GM18861 (cell line): ENCODE results near the gene STX8.

ENCODE experiments used
- ATAC-seq: cut with Tn5 transposase; IDR thresholded peaks from one replicate; pipeline ENCODE4 v1.9.1; 2021; ENCODE audit not compliant: unreplicated experiment

The STX8 gene

GRCh38 chr17:9230346-9230745 is 345.3 kb downstream of the STX8 start:
- ATAC-seq, result no peak

- no peak for ATAC-seq
Observed at GRCh38 chr17:9229826-9230201, 345.8 kb downstream of the STX8 start.

- no peak for ATAC-seq
Observed at GRCh38 chr17:9229160-9229825, 346.3 kb downstream of the STX8 start.

DNA sequence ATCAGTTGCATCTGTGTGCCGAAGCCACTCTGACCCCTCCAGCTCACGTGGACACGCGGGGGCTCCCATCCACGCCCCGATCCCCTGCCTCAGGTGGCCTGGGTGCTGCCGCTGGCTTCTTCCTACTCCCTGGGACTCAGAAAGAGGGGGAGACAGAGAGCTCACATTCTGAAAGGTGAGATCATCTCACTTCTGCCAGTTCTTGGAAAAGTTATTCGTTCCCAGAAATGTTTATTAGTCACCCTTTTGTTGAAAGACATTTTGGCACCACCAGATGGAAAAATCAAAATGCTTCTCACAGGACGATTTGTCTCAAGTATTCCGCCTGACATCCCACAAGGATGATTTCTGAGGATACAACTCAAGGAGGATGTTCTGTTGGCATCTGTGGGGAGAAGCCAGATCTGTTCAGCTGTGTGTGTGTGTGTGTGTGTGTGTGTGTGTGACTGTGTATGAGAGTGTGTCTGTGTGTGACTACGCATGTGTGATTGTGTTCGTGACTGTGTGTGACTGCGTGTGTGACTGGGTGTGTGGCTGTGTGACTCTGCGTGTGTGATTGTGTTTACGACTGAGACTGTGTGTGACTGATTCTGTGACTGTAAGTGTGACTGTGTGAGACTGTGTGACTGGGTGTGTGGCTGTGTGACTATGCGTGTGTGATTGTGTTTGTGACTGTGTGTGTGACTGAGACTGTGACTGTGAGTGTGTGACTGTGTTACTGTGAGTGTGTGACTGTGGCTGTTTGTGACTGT is 347.0 kb downstream of the STX8 start:
- ATAC-seq, result no peak

DNA sequence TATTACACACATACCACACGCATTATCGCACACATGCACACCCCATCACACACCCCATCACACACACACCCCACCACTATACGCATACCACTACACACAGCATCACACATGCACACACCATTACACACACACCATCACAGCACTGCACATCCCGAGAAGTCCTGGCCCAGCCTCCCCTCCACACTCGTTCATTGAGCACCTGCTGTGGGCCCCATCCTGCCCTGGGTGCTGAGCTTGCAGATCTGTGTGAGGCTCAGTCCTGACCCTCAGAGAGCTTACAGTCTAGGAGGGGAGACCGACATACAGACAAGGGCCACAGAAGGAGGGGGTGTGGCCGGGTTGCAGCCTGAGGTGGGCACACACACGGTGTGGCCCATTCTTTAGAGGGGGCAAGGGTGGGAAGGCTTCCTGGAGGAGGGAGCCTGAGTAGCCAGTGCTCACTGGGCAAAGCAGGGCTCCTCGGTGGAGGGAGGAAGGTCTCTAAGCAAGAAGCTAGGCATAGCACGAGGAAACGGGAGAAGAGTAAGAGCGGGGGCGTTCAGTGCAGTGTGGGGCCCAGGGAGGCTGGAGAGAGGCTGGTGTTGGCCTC is 347.7 kb downstream of the STX8 start:
- ATAC-seq, result no peak

GRCh38 chr17:9226794-9227135 is 348.9 kb downstream of the STX8 start:
- no peak for ATAC-seq

GRCh38 chr17:9226130-9226793 is 349.4 kb downstream of the STX8 start:
- ATAC-seq, result no peak

- no peak for ATAC-seq
Observed at GRCh38 chr17:9225305-9226101, 350.1 kb downstream of the STX8 start.

DNA sequence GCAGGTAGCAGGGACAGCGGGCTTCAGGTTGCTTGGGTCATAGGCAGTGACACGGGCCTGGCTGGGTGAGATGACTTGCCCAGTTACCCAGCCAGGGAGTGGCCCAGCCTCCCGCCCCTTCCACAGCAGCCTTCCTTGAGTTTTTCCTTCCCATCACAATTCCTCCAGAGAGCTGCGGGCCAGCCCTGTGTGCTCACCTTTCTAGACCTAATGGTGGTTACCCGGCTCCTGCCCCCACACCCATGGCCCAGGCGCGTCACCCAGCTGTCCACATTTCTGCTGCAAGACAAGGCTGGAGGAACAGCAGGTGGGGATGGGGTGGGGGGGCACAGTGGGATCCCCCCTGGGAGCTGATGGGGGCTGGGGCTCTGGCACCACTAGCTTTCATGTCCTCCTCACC is 351.1 kb downstream of the STX8 start:
- no peak for ATAC-seq

GRCh38 chr17:9223531-9223930 is 352.1 kb downstream of the STX8 start:
- no peak for ATAC-seq

DNA sequence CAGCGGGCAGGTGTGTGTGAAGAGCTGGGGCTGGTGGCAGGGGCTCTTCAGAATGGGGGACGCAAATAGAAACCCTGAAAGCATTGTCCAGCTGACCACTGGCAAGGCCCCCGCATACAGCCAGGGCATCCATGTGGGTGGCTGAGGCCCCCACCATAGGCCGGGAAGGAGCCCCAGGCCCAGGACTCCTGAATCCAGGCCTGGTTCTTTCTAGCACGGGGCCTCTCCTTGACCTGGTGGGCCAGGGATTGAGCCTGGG is 353.8 kb downstream of the STX8 start:
- ATAC-seq, result no peak

- ATAC-seq, result no peak
Observed at GRCh38 chr17:9221147-9221921, 354.3 kb downstream of the STX8 start.

- no peak for ATAC-seq
Observed at GRCh38 chr17:9220398-9221146, 355.0 kb downstream of the STX8 start.

- ATAC-seq, result no peak
Observed at GRCh38 chr17:9219631-9220397, 355.8 kb downstream of the STX8 start.

DNA sequence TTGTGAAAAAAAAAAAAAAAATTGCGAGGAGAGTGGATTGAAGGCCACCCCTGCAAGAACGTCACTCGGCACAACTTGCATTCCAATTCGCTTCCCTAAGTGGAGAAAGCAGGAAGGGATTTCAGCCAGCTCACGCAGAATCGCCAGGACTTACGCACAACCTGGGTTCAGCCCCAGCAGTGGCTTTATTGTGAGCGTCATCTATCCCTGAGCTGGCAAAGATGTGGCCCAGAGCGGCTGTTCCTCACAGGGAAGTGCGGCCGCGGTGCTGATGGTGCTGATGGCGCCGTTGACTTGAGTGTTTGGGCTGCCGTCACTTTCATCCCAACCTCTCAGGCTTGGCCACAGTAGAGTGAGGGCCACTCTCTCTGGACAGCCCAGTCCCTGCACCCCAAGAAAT is 356.7 kb downstream of the STX8 start:
- no peak for ATAC-seq

GRCh38 chr17:9218064-9218635 is 357.5 kb downstream of the STX8 start:
- no peak for ATAC-seq

DNA sequence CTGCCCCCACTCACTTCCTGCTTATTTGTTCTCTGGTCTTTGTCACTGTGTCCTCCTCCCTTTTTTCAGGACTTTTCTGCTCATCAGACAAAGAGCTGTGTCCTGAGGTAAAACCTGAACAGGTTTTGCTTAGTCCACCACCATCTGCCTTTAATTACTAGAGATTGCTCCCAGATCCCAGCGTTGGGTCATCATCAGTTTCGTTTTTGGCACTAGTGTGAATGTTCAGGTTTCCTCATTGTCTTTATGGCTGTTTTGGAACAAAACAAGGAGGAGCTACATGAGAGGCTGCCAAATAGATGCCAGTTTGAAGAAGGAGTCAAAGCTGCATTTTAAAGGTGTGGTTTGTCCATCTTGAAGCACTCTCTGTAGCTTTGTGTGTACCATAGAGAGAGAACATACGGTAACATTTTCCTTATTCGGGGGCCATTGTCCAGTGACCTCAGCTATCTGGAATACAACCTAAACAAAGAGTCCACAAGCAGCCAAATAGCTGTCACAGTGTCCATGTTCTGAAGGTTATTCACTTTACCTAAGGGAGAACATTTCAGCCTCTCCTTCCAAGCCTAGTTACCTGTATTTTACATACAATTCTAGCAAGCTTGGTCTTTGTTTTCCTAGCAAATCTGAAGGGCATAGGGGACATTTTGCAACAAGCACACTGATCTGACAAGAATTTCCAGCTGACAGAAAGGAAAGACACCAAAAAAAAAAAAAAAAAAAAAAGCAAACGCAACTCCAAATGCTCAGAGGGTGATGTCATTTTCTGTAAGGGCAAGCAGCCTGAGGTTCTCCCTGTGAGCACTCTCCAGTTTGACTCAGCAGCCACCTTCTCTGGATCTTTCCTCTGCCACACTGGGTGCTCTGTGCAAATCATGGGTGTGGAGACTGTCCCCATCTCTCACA is 358.2 kb downstream of the STX8 start:
- no peak for ATAC-seq

DNA sequence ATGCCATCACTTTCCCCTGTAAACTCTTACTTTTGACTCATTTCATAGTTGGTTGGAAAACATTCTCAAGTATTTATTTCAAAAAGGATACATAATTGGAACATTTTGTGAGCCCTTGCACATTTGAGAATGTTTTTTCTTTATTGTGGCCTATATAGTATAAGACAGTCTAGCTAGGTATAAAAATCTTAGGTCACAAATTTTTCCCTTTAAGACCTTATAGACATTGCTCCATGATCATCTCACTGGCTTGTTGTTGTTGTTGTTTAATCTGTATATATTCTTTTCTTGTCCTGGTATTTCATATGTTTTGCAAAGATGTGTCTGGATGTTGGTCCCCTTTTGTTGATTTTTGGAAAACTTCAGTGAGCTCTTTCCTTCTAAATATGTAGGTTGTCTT is 360.2 kb downstream of the STX8 start:
- ATAC-seq, result no peak
